Panc1 (cell line): ENCODE results near the gene P2RX3.

Source experiments
- POLR2AphosphoS5 ChIP-seq: IDR thresholded peaks from 2 replicates; pipeline ENCODE4 v1.6.1; 2012; ENCODE audit warnings: mild to moderate bottlenecking, low read depth, low read length, moderate library complexity
- SIN3A ChIP-seq: IDR thresholded peaks from 2 replicates; pipeline ENCODE4 v1.6.1; 2012; ENCODE audit warnings: low read depth, mild to moderate bottlenecking, low read length, moderate library complexity, borderline replicate concordance; ENCODE audit not compliant: insufficient read depth
- TCF7L2 ChIP-seq: IDR thresholded peaks from 2 replicates; pipeline ENCODE4 v1.6.1; 2011; ENCODE audit warnings: mild to moderate bottlenecking, low read depth, low read length, inconsistent platforms
- TF ChIP-seq, protein P1 (sequence below): fragments of 450-650 bp; IDR thresholded peaks from 2 replicates; pipeline ENCODE4 v1.5.1; 2017; ENCODE audit warnings: mild to moderate bottlenecking
- TF ChIP-seq, protein P2 (sequence below), 2 experiments: IDR thresholded peaks; 2 replicates each; pipeline ENCODE4 v1.6.1; 2011 to 2012; ENCODE audit warnings: low read depth in 2 of 2, control low read depth in 1 of 2, low read length in 1 of 2, mild to moderate bottlenecking in 1 of 2, moderate library complexity in 1 of 2; ENCODE audit not compliant: insufficient read depth in 1 of 2

DNA sequence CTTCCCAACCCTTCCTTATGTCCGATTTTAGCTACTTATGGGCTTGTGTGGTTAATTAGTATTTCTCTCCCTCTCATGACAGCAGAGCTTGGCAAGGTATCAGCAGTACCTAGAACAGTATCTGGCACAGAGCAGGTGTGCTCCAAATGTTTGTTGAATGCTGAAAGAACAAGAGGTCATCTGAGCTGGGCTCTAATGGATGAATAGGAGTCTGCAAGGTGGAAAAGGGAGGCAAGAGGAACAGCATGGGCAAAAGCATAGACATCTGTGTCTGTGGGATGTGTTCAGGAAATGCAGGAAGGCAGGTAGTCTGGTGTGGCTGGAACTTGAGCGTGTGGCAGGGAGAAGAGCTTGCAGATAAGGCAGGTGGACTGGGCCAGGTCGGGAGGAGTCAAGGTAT is 23.8 kb downstream of the P2RX3 start:
- TF ChIP-seq, protein P1, sequence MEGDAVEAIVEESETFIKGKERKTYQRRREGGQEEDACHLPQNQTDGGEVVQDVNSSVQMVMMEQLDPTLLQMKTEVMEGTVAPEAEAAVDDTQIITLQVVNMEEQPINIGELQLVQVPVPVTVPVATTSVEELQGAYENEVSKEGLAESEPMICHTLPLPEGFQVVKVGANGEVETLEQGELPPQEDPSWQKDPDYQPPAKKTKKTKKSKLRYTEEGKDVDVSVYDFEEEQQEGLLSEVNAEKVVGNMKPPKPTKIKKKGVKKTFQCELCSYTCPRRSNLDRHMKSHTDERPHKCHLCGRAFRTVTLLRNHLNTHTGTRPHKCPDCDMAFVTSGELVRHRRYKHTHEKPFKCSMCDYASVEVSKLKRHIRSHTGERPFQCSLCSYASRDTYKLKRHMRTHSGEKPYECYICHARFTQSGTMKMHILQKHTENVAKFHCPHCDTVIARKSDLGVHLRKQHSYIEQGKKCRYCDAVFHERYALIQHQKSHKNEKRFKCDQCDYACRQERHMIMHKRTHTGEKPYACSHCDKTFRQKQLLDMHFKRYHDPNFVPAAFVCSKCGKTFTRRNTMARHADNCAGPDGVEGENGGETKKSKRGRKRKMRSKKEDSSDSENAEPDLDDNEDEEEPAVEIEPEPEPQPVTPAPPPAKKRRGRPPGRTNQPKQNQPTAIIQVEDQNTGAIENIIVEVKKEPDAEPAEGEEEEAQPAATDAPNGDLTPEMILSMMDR: no peak
- TF ChIP-seq, protein P2, sequence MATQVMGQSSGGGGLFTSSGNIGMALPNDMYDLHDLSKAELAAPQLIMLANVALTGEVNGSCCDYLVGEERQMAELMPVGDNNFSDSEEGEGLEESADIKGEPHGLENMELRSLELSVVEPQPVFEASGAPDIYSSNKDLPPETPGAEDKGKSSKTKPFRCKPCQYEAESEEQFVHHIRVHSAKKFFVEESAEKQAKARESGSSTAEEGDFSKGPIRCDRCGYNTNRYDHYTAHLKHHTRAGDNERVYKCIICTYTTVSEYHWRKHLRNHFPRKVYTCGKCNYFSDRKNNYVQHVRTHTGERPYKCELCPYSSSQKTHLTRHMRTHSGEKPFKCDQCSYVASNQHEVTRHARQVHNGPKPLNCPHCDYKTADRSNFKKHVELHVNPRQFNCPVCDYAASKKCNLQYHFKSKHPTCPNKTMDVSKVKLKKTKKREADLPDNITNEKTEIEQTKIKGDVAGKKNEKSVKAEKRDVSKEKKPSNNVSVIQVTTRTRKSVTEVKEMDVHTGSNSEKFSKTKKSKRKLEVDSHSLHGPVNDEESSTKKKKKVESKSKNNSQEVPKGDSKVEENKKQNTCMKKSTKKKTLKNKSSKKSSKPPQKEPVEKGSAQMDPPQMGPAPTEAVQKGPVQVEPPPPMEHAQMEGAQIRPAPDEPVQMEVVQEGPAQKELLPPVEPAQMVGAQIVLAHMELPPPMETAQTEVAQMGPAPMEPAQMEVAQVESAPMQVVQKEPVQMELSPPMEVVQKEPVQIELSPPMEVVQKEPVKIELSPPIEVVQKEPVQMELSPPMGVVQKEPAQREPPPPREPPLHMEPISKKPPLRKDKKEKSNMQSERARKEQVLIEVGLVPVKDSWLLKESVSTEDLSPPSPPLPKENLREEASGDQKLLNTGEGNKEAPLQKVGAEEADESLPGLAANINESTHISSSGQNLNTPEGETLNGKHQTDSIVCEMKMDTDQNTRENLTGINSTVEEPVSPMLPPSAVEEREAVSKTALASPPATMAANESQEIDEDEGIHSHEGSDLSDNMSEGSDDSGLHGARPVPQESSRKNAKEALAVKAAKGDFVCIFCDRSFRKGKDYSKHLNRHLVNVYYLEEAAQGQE (IDR thresholded peaks at IDR 0.05; ENCODE audit: insufficient read depth in 1 of 2, low read depth in 2 of 2, low read length in 1 of 2): no peak
- TF ChIP-seq SIN3A: no peak
- TF ChIP-seq POLR2AphosphoS5: no peak
- TF ChIP-seq TCF7L2: no peak
